ENCODE data around the gene PNPLA7.

The PNPLA7 gene

DNA sequence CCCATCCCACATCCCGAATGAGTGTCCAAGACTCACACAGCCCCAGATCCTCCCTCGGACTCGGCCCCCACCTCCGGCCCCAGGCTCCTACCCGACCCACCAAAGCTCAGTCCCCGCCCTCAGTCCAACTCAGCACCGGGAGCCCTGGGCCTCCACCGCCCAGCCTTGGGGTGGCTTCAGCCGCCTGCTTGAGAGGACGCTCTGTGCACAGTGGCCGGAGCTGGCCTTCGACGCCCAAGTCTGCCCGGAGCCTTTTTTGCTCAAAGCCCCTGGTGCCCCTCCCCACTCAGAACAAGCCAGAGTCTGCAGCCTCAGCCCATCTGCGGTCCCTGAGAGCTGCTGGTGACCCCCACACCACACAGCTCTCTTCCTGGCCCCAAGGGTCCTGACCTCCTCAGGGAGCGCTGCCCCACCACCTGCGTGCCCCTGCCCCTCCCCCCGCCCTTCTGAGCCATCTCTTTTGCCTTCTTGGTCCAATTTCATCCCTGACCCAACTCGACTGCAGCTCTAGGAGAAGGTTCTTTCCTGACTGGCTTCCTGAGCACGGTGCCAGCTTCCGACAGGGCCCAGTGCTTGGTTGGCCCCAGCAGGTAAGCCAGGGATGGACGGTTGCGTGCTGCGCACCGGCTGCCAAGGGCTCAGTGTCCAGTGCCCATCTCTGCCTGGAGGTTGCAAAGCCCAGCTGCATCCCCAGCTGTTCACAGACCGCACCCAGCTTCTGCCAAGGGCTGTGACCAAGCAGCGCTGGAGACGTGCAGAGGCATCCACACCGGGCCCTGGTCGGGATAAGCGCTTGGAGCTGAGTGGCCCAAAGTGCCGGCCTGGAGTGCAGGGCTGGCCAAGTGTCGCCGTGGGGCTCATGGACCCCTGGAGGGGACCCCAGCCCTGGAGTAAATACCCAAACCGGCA, 63.4 kb downstream of the PNPLA7 start:
- TF ChIP-seq, protein P1, sequence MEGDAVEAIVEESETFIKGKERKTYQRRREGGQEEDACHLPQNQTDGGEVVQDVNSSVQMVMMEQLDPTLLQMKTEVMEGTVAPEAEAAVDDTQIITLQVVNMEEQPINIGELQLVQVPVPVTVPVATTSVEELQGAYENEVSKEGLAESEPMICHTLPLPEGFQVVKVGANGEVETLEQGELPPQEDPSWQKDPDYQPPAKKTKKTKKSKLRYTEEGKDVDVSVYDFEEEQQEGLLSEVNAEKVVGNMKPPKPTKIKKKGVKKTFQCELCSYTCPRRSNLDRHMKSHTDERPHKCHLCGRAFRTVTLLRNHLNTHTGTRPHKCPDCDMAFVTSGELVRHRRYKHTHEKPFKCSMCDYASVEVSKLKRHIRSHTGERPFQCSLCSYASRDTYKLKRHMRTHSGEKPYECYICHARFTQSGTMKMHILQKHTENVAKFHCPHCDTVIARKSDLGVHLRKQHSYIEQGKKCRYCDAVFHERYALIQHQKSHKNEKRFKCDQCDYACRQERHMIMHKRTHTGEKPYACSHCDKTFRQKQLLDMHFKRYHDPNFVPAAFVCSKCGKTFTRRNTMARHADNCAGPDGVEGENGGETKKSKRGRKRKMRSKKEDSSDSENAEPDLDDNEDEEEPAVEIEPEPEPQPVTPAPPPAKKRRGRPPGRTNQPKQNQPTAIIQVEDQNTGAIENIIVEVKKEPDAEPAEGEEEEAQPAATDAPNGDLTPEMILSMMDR (IDR thresholded peaks at IDR 0.05; ENCODE audit: extremely low read depth, insufficient read depth, missing control alignments) = no peak
- in situ Hi-C loops (cut with MboI; ENCODE audit: low pct_unique_long_range_greater_than_20kb, low sequenced_read_pairs, unreplicated experiment) = no loop called here
- DNase-seq (ENCODE audit: low spot score) = no peak

DNA sequence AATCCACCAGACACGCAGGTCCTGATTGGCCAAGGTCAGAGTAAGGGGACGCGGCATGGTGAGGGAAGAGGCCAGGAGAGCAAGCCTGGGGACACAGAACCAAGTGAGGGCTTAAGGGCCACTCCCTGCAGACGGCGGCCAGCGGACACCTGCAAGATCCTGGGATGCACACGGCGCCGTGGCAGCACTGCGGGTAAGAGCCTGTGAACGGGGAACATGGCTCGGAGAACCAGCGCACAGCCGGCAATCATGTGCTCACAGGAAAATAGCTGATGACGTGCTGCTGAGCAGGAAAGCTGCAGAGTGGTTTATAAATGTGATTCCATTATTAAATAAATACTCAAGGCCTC, 64.1 kb downstream of the PNPLA7 start:
- TF ChIP-seq, protein P1 (IDR thresholded peaks at IDR 0.05; ENCODE audit: extremely low read depth, insufficient read depth, missing control alignments) = no peak
- in situ Hi-C loops (cut with MboI; ENCODE audit: low pct_unique_long_range_greater_than_20kb, low sequenced_read_pairs, unreplicated experiment) = no loop called here
- no peak for DNase-seq (ENCODE audit: low spot score)

DNA sequence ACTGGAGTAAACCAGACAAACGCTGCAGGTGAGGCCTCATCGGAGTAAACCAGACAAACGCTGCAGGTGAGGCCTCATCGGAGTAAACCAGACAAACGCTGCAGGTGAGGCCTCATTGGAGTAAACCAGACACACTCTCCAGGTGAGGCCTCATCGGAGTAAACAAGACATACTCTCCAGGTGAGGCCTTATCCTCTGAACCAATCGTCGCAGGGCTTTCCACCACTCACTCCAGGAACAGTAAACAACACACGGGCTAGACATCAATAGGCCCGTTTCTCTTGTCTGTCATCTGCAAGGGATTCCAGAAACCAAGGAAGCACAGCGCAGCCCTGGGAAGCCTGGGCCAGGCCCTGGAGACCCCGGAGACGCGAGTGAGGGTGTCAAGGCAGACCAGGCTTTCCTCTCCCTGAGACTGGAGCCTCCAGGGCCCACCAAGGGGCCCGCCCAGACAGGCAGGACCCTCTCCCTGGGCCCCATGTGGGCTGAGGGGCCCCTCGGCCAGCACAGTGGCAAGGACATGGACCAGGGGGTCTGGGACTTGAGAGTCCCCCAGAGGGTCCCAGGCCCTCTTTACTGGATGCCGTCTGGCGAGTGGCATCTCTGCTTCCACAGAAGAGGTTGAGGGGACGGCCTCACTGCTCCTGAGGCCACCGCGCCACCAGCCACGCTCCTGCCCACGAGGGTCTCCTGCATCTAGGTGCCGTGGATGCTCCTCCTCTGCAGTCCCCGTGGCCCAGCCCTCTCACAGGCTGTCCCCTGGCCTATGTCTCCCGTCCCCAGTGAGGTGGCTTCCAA, 64.7 kb downstream of the PNPLA7 start:
- in situ Hi-C loops (cut with MboI; ENCODE audit: low pct_unique_long_range_greater_than_20kb, low sequenced_read_pairs, unreplicated experiment) = no loop called here
- DNase-seq (ENCODE audit: low spot score) = no peak
- TF ChIP-seq, protein P1 (IDR thresholded peaks at IDR 0.05; ENCODE audit: extremely low read depth, insufficient read depth, missing control alignments) = no peak

DNA sequence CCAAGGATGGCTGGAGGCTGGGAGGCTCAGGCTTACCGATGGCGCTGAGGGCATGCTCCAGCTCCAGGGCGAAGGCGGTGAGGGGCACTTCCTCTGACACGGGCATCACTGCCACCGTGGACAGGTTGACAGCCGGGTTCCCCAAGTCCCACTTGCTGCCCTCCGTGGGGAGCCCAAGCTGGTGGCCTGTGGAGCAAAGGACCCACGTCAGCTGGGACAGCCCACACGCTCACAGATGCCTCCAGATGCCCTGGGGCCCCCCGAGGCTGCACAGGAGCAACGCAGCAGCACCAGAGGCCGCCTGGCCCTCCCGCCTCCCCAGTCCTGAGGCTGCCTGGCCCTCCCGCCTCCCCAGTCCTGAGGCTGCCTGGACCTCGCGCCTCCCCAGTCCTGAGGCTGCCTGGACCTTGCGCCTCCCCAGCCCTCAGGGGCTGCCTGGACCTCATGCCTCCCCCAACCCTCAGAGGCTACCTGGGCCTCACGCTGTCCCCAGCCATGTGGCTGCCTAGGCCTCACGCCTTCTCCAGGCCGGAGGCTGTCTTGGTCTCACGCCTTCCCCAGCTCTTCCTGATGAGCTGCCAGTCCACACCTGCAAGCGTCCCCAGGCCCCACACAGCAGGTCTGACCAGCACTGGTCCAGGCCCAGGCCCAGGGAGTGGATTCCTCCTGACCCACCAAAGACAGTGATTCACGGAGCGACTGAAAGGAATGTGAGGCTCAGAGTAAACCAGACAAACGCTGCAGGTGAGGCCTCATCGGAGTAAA, 65.5 kb downstream of the PNPLA7 start:
- in situ Hi-C loops (cut with MboI; ENCODE audit: low pct_unique_long_range_greater_than_20kb, low sequenced_read_pairs, unreplicated experiment) = no loop called here
- TF ChIP-seq, protein P1 (IDR thresholded peaks at IDR 0.05; ENCODE audit: extremely low read depth, insufficient read depth, missing control alignments) = no peak
- no peak for DNase-seq (ENCODE audit: low spot score)

DNA sequence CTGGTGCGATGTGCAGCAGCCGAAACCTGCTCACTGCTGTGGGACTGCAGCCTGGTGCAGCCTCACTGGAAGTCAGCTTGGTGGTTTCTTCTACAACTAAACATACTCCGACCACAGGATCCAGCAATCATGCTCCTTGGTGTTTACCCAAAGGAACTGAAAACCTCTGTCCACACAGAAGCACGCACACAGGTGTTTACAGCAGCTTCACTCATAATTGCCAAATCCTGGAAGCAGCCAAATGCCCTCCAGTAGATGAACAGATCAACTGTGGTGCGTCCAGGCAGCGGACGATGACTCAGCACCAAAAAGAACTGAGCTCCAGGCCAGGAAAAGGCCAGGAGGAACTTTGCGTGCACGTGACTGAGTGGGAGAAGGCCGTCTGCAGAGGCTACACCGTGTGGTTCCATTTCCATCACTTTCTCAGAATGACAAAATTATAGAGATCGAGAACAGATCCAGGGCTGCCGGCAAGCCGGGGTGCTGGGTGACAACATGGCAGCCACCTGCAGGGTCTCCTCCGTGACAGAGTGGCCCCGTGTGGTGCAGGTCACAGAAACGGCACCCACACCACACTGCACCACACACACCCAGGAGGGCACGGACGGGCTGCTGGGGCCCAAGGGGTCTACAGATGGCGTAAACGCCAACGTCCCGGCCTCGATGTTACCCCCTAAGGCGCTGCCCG, 68.0 kb downstream of the PNPLA7 start:
- TF ChIP-seq, protein P1 (IDR thresholded peaks at IDR 0.05; ENCODE audit: extremely low read depth, insufficient read depth, missing control alignments) = no peak
- in situ Hi-C loops (cut with MboI; ENCODE audit: low pct_unique_long_range_greater_than_20kb, low sequenced_read_pairs, unreplicated experiment) = no loop called here
- DNase-seq (ENCODE audit: low spot score) = no peak

All from GM13977 (cell line).